A549 (cell line): ENCODE measurements around the gene BMERB1. TPM values are rescaled to one million over a fixed set of nuclear protein-coding genes. Genes with fewer than 3 reads are reported as not detected.

Source experiments
- ATAC-seq, 2 experiments: fragments of 200-7000 bp in 1 of 2; fragments of >200 bp in 1 of 2; cut with Nextera tagmentation in 1 of 2; cut with Tn5 transposase in 1 of 2; 3 replicates each; pipeline versions ENCODE4 v1.8.0 to v1.9.1; 2018 to 2020; ENCODE audit warnings: mild to moderate bottlenecking in 1 of 2, moderate library complexity in 1 of 2
- CTCF ChIA-PET: fragments of 300-600 bp; sonication (Branson Sonifier 250); formaldehyde crosslinking; extraction: SDS; loops from one replicate; lab custom pipeline; 2021; ENCODE audit warnings: antibody characterized with exemption, inconsistent platforms; lab: Yijun Ruan, JAX
- POLR2A ChIA-PET: fragments of 350-600 bp; formaldehyde crosslinking; extraction: SDS; loops from one replicate; lab custom pipeline; 2021; ENCODE audit warnings: antibody characterized with exemption, inconsistent platforms; lab: Yijun Ruan, JAX
- DNase-seq, 2 experiments: peaks; one replicate each; pipeline versions ENCODE4 v3.0.0 to v3.0.0-alpha.2; 2011 to 2016; ENCODE audit warnings: low read depth in 1 of 2, low spot score in 1 of 2
- FAIRE-seq: peaks from 2 replicates; lab custom pipeline; 2011; peaks lifted over from hg19 to GRCh38; lab: Jason Lieb, UNC
- H3K27ac ChIP-seq, 2 experiments: fragments of >200 bp; sonication (Bioruptor Twin); formaldehyde crosslinking; 3 replicates each; pipeline ENCODE4 v1.5.1; 2016 to 2017
- H3K4me1 ChIP-seq: fragments of >200 bp; sonication (Bioruptor Twin); formaldehyde crosslinking; 3 replicates; pipeline ENCODE4 v1.6.1; 2016
- H3K4me2 ChIP-seq: fragments of >200 bp; sonication (Bioruptor Twin); formaldehyde crosslinking; 3 replicates; pipeline ENCODE4 v1.6.1; 2016
- H3K4me3 ChIP-seq: fragments of >200 bp; sonication (Bioruptor Twin); formaldehyde crosslinking; 3 replicates; pipeline ENCODE4 v1.5.1; 2016
- H3K9me3 ChIP-seq: fragments of >200 bp; sonication (Bioruptor Twin); formaldehyde crosslinking; 3 replicates; pipeline ENCODE4 v1.6.1; 2016
- BHLHE40 ChIP-seq: IDR thresholded peaks from 2 replicates; pipeline ENCODE4 v1.6.1; 2012; ENCODE audit warnings: low read depth, low read length, inconsistent platforms
- CBX8 ChIP-seq: fragments of 200-600 bp; sonication (generic); IDR thresholded peaks from 2 replicates; pipeline ENCODE4 v1.6.1; 2016
- CHD2 ChIP-seq: fragments of 150-350 bp; IDR thresholded peaks from 2 replicates; pipeline ENCODE4 v1.6.1; 2014; ENCODE audit warnings: low read length; ENCODE audit not compliant: partially characterized antibody
- CHD4 ChIP-seq: fragments of 200-600 bp; sonication (generic); IDR thresholded peaks from 2 replicates; pipeline ENCODE4 v1.6.1; 2016; ENCODE audit warnings: antibody characterized with exemption, mild to moderate bottlenecking, borderline replicate concordance
- CTCF ChIP-seq: fragments of >200 bp; sonication (Bioruptor Twin); formaldehyde crosslinking; IDR thresholded peaks from 3 replicates; pipeline ENCODE4 v1.5.1; 2016
- E2F6 ChIP-seq: IDR thresholded peaks from 2 replicates; pipeline ENCODE4 v1.6.1; 2012; ENCODE audit warnings: low read depth, borderline replicate concordance
- EHF ChIP-seq: fragments of 250-450 bp; sonication (Bioruptor Pico); IDR thresholded peaks from 2 replicates; pipeline ENCODE4 v1.5.0; 2020; ENCODE audit warnings: mild to moderate bottlenecking
- FOSB ChIP-seq: fragments of 250-450 bp; sonication (Bioruptor Pico); IDR thresholded peaks from 2 replicates; pipeline ENCODE4 v1.5.0; 2020; ENCODE audit warnings: mild to moderate bottlenecking, moderate library complexity
- KDM1A ChIP-seq: fragments of 200-600 bp; sonication (generic); IDR thresholded peaks from 2 replicates; pipeline ENCODE4 v1.6.1; 2016; ENCODE audit warnings: low read depth, mild to moderate bottlenecking
- KDM5A ChIP-seq: fragments of 200-600 bp; sonication (generic); IDR thresholded peaks from 2 replicates; pipeline ENCODE4 v1.6.1; 2016; ENCODE audit warnings: antibody characterized with exemption, mild to moderate bottlenecking
- MYC ChIP-seq: IDR thresholded peaks from 2 replicates; pipeline ENCODE4 v1.6.1; 2012; ENCODE audit warnings: mild to moderate bottlenecking, inconsistent platforms, low read length, improper control_type of control experiment, borderline replicate concordance
- NFE2L2 ChIP-seq: fragments of 150-350 bp; conservative IDR thresholded peaks from 2 replicates; pipeline ENCODE4 v1.6.1; 2014; ENCODE audit warnings: low read length
- NPAS2 ChIP-seq: fragments of 250-450 bp; sonication (Bioruptor Pico); IDR thresholded peaks from 2 replicates; pipeline ENCODE4 v1.8.0; 2022; ENCODE audit warnings: mild to moderate bottlenecking, moderate library complexity, borderline replicate concordance
- PBX3 ChIP-seq: IDR thresholded peaks from 2 replicates; pipeline ENCODE4 v1.6.1; 2012
- POLR2A ChIP-seq: IDR thresholded peaks from 2 replicates; pipeline ENCODE4 v1.6.1; 2012; ENCODE audit warnings: mild to moderate bottlenecking, low read length
- POLR2AphosphoS2 ChIP-seq: conservative IDR thresholded peaks from 2 replicates; pipeline ENCODE4 v1.6.1; 2012; ENCODE audit warnings: low read length, improper control_type of control experiment, inconsistent platforms
- RNF2 ChIP-seq: fragments of 200-600 bp; sonication (generic); IDR thresholded peaks from 2 replicates; pipeline ENCODE4 v1.6.1; 2016; ENCODE audit warnings: low read depth, mild to moderate bottlenecking, antibody characterized with exemption, moderate library complexity, borderline replicate concordance
- SMC3 ChIP-seq: fragments of >200 bp; sonication (Bioruptor Twin); formaldehyde crosslinking; IDR thresholded peaks from 3 replicates; pipeline ENCODE4 v1.6.1; 2018; ENCODE audit warnings: inconsistent platforms
- TFCP2L1 ChIP-seq: fragments of 250-450 bp; sonication (Bioruptor Pico); IDR thresholded peaks from 2 replicates; pipeline ENCODE4 v1.5.0; 2021; ENCODE audit warnings: mild to moderate bottlenecking
- TP53 ChIP-seq: fragments of 250-450 bp; sonication (Bioruptor Pico); IDR thresholded peaks from 2 replicates; pipeline ENCODE4 v1.5.0; 2021; ENCODE audit warnings: mild to moderate bottlenecking, moderate library complexity
- USF2 ChIP-seq: fragments of 450-650 bp; IDR thresholded peaks from 2 replicates; pipeline ENCODE4 v1.6.1; 2014; ENCODE audit warnings: antibody characterized with exemption
- ZC3H11A ChIP-seq: fragments of 450-650 bp; IDR thresholded peaks from 2 replicates; pipeline ENCODE4 v1.6.1; 2014; ENCODE audit warnings: antibody characterized with exemption, mild to moderate bottlenecking
- ZFP36 ChIP-seq: fragments of 450-650 bp; IDR thresholded peaks from 2 replicates; pipeline ENCODE4 v1.6.1; 2014; ENCODE audit warnings: borderline replicate concordance; ENCODE audit not compliant: partially characterized antibody
- ZNF302 ChIP-seq: fragments of 250-450 bp; sonication (Bioruptor Pico); IDR thresholded peaks from 2 replicates; pipeline ENCODE4 v1.9.0; 2021; ENCODE audit warnings: inconsistent platforms, mild to moderate bottlenecking, moderate library complexity
- ZSCAN20 ChIP-seq: fragments of 250-450 bp; sonication (Bioruptor Pico); IDR thresholded peaks from 2 replicates; pipeline ENCODE4 v1.8.0; 2022; ENCODE audit warnings: mild to moderate bottlenecking, moderate library complexity
- WGBS: methylation state at CpG from one replicate; pipeline ENCODE4 v1.1.6; 2017; ENCODE audit errors: missing lambda C conversion rate; 5-methylcytosine and 5-hydroxymethylcytosine counted together
- polyA plus RNA-seq, 4 experiments: library from polyadenylated mRNA; depleted of rRNA in 3 of 4; stranded (reverse); fragments of >200 nt; fragmentation: RNase III in 1 of 4; extraction: RNeasy Plus Mini Kit Qiagen cat#74134 plus additional on column Dnase treatment in 1 of 4; gene quantifications; 2 replicates in 3 of 4; 3 replicates in 1 of 4; pipeline ENCODE4 v1.2.3, GENCODE V29; 2011 to 2017

BMERB1 gene
- polyA plus RNA-seq, 2 of the 4 experiments (the other 2 are of a cell fraction): 44.7 to 48.9 TPM

- ChIA-PET POLR2A (no interaction called here), CTCF (no interaction called here)
- ATAC-seq (no peak), DNase-seq (no peak), FAIRE-seq (no peak)
- 0 out of 3 replicates have a peak, but pooled peaks cover 4% of the 10 kb centered on the region for H3K4me1 ChIP-seq
- no peak for TF ChIP-seq TFCP2L1
- no peak for TF ChIP-seq ZC3H11A
- TF ChIP-seq ZNF302 (CRISPR knock-in tag): no peak
- TF ChIP-seq POLR2A: no peak
- TF ChIP-seq ZSCAN20 (CRISPR knock-in tag): no peak
- no peak for TF ChIP-seq MYC
- no peak for TF ChIP-seq PBX3
- no peak for TF ChIP-seq TP53
- no peak for TF ChIP-seq NPAS2 (CRISPR knock-in tag)
- TF ChIP-seq KDM5A: no peak
- TF ChIP-seq BHLHE40: no peak
- TF ChIP-seq E2F6: no peak
- TF ChIP-seq CTCF: no peak
- TF ChIP-seq CHD2: no peak
- TF ChIP-seq SMC3: no peak
- H3K4me2 ChIP-seq: no peak overlapping the region
- no peaks in the 10 kb centered on the region for H3K9me3 ChIP-seq
- H3K27ac ChIP-seq: no peak overlapping the region
- 95% methylated on average over 4 of the region's 4 CpGs for WGBS
- no peak overlapping the region for H3K4me3 ChIP-seq
These were observed 183.5 kb downstream of the BMERB1 start for GRCh38 chr16:15617901-15618300.

- DNase-seq: no peak
- WGBS: 70% methylated on average over 4 of the region's 4 CpGs
- ATAC-seq: no peak; a peak in 1 of 6 replicates
- CTCF ChIA-PET: interaction anchor here (1.0 kb wide), 1 partner anchor 12 kb away, joined by 4 read pairs; no protein-coding TSS in a partner anchor
- no peak overlapping the region for H3K27ac ChIP-seq
- no peak for FAIRE-seq
- H3K4me1 ChIP-seq: 0 out of 3 replicates have a peak, but pooled peaks cover 4% of the 10 kb centered on the region
- POLR2A ChIA-PET: interaction anchor here (1.1 kb wide), 1 partner anchor 24 kb away, joined by 3 read pairs; the partner anchor contains the start of gene MARF1
- H3K4me2 ChIP-seq: no peak overlapping the region
- no peak overlapping the region for H3K4me3 ChIP-seq
- H3K9me3 ChIP-seq: no peaks in the 10 kb centered on the region
- TF ChIP-seq FOSB (CRISPR knock-in tag): no peak
- no peak for TF ChIP-seq TFCP2L1
- no peak for TF ChIP-seq KDM1A
- no peak for TF ChIP-seq CBX8
- TF ChIP-seq ZNF302 (CRISPR knock-in tag): no peak
- no peak for TF ChIP-seq ZFP36
- no peak for TF ChIP-seq USF2
- no peak for TF ChIP-seq EHF (CRISPR knock-in tag)
- no peak for TF ChIP-seq KDM5A
These were observed 184.0 kb downstream of the BMERB1 start for GRCh38 chr16:15618392-15618791.

- DNase-seq (no peak), FAIRE-seq (no peak), ATAC-seq (no peak)
- H3K4me2 ChIP-seq: no peak overlapping the region
- no peaks in the 10 kb centered on the region for H3K4me1 ChIP-seq
- ChIA-PET POLR2A (no interaction called here), CTCF (interaction anchor here (0.6 kb wide), 1 partner anchor 23 kb away, joined by 3 read pairs; no protein-coding TSS in a partner anchor)
- H3K9me3 ChIP-seq: no peaks in the 10 kb centered on the region
- no peak overlapping the region for H3K27ac ChIP-seq
- no peak overlapping the region for H3K4me3 ChIP-seq
- 91% methylated on average over 6 of the region's 6 CpGs for WGBS
- TF ChIP-seq SMC3 (no peak), RNF2 (no peak), POLR2AphosphoS2 (no peak), CHD4 (no peak), ZSCAN20 (CRISPR knock-in tag) (no peak), NFE2L2 (no peak), ZFP36 (no peak)
These were observed 186.3 kb downstream of the BMERB1 start for GRCh38 chr16:15620611-15621195.
